Endothelial cell of umbilical vein (primary cell): ENCODE data around the gene PIK3CB. TPM values are rescaled to one million over a fixed set of nuclear protein-coding genes. Genes with fewer than 3 reads are reported as not detected.
A peak's percentile ranks its signal among the peaks of the same experiment; 100 is the strongest.

Source experiments
- BruUV-seq: library from RNA; stranded (reverse); fragments of 400-500 nt; replicated peaks from 2 replicates; lab custom pipeline; 2021; lab: Mats Ljungman, UMichigan
- CTCF ChIA-PET: fragments of 300-600, 350-600 bp; sonication (Branson Sonifier 250); formaldehyde crosslinking; loops from one replicate; lab custom pipeline; 2021; ENCODE audit warnings: antibody characterized with exemption, inconsistent platforms; lab: Charles Lee
- POLR2A ChIA-PET: fragments of 300-600, 350-600 bp; sonication (Branson Sonifier 250); formaldehyde crosslinking; loops from one replicate; lab custom pipeline; 2021; ENCODE audit warnings: antibody characterized with exemption, inconsistent platforms; lab: Charles Lee
- DNase-seq: peaks from one replicate; pipeline ENCODE4 v3.0.0-alpha.2; 2011; ENCODE audit warnings: low read depth, low spot score
- FAIRE-seq: peaks from 2 replicates; lab custom pipeline; 2011; peaks lifted over from hg19 to GRCh38; lab: Jason Lieb, UNC
- H2AFZ ChIP-seq: 2 replicates; pipeline ENCODE4 v1.6.0; 2012; ENCODE audit warnings: low read depth, low read length, control low read depth, inconsistent platforms
- H3K27ac ChIP-seq: 2 replicates; pipeline ENCODE4 v1.5.1; 2011; ENCODE audit warnings: low read depth, mild to moderate bottlenecking, control low read depth, low read length, moderate library complexity; ENCODE audit not compliant: insufficient read depth
- H3K27me3 ChIP-seq, 2 experiments: 2 replicates each; pipeline versions ENCODE4 v1.6.0 to v1.6.1; 2011; ENCODE audit warnings: low read length in 2 of 2, mixed read lengths in 1 of 2; ENCODE audit not compliant: control insufficient read depth in 2 of 2, insufficient read depth in 2 of 2
- H3K36me3 ChIP-seq, 2 experiments: 2 replicates in 1 of 2; 3 replicates in 1 of 2; pipeline ENCODE4 v1.5.1; 2011; ENCODE audit warnings: low read length in 2 of 2, mild to moderate bottlenecking in 1 of 2, moderate library complexity in 1 of 2; ENCODE audit not compliant: control insufficient read depth in 2 of 2, insufficient read depth in 2 of 2; ENCODE audit errors: extremely low read depth in 1 of 2
- H3K4me1 ChIP-seq: 3 replicates; pipeline ENCODE4 v1.5.1; 2011; ENCODE audit warnings: mild to moderate bottlenecking, low read length; ENCODE audit not compliant: control insufficient read depth, insufficient read depth; ENCODE audit errors: extremely low read depth
- H3K4me2 ChIP-seq: 2 replicates; pipeline ENCODE4 v1.6.1; 2011; ENCODE audit warnings: low read length, control low read depth, mixed read lengths; ENCODE audit not compliant: insufficient read depth
- H3K4me3 ChIP-seq, 3 experiments: fragments of 200-600 bp in 1 of 3; sonication (generic), shearing (Covaris generic) in 1 of 3; replicated peaks in 1 of 3; 2 replicates each; pipeline ENCODE4 v1.5.1; 2011 to 2016; ENCODE audit warnings: control low read depth in 3 of 3, low read length in 3 of 3, mild to moderate bottlenecking in 2 of 3, inconsistent platforms in 1 of 3, low read depth in 1 of 3, moderate library complexity in 1 of 3; ENCODE audit not compliant: insufficient read depth in 1 of 3
- H3K79me2 ChIP-seq: 2 replicates; pipeline ENCODE4 v1.6.0; 2012; ENCODE audit warnings: low read length, inconsistent platforms; ENCODE audit not compliant: control insufficient read depth, insufficient read depth
- H3K9ac ChIP-seq: replicated peaks from 2 replicates; pipeline ENCODE3; 2011; ENCODE audit warnings: low read length, control low read depth; ENCODE audit not compliant: insufficient read depth; ENCODE audit errors: extremely low read depth
- H3K9me1 ChIP-seq: replicated peaks from 3 replicates; pipeline ENCODE4 v1.6.0; 2011; ENCODE audit warnings: mild to moderate bottlenecking, low read length; ENCODE audit not compliant: control insufficient read depth, insufficient read depth; ENCODE audit errors: extremely low read depth
- H3K9me3 ChIP-seq: replicated peaks from 2 replicates; pipeline ENCODE4 v1.5.1; 2012; ENCODE audit warnings: low read length, inconsistent platforms; ENCODE audit not compliant: control insufficient read depth, insufficient read depth
- H4K20me1 ChIP-seq: replicated peaks from 2 replicates; pipeline ENCODE3; 2011; ENCODE audit warnings: mild to moderate bottlenecking, low read length; ENCODE audit not compliant: control insufficient read depth, insufficient read depth; ENCODE audit errors: extremely low read depth
- EZH2 ChIP-seq: IDR thresholded peaks from 2 replicates; pipeline ENCODE4 v1.6.1; 2012; ENCODE audit warnings: borderline replicate concordance, low read depth, mild to moderate bottlenecking, moderate library complexity, low read length, inconsistent platforms; ENCODE audit not compliant: severe bottlenecking
- FOS ChIP-seq: IDR thresholded peaks from 2 replicates; pipeline ENCODE4 v1.6.1; 2011; ENCODE audit warnings: mild to moderate bottlenecking, low read length, moderate library complexity, borderline replicate concordance; ENCODE audit not compliant: insufficient read depth
- GATA2 ChIP-seq: IDR thresholded peaks from 2 replicates; pipeline ENCODE4 v1.7.0; 2011; ENCODE audit warnings: low read depth, mild to moderate bottlenecking, moderate library complexity, mixed read lengths, low read length; ENCODE audit not compliant: insufficient read length, insufficient read depth
- JUN ChIP-seq: IDR thresholded peaks from 2 replicates; pipeline ENCODE4 v1.6.1; 2011; ENCODE audit warnings: borderline replicate concordance, low read depth; ENCODE audit not compliant: insufficient read length, insufficient read depth
- MYC ChIP-seq: IDR thresholded peaks from one replicate; pipeline ENCODE4 v1.6.1; 2011; ENCODE audit warnings: mild to moderate bottlenecking, low read depth, low read length
- POLR2A ChIP-seq: IDR thresholded peaks from 2 replicates; pipeline ENCODE4 v1.6.1; 2012; ENCODE audit warnings: low read depth, mild to moderate bottlenecking, control low read depth, low read length
- POLR2AphosphoS5 ChIP-seq: IDR thresholded peaks from 2 replicates; pipeline ENCODE4 v1.6.1; 2012; ENCODE audit warnings: low read depth, mild to moderate bottlenecking, control low read depth, low read length, moderate library complexity; ENCODE audit not compliant: insufficient read depth
- dilution Hi-C: fragments of 300-500 bp; cut with MboI; formaldehyde crosslinking; loops from one replicate; pipeline ENCODE4 v1.15.0; 2019; ENCODE audit warnings: low sequenced_read_pairs; ENCODE audit not compliant: extremely low pct_ligation_motif_present
- intact Hi-C: fragments of 100-400 bp; cut with micrococcal nuclease; formaldehyde crosslinking; loops from one replicate; pipeline ENCODE4 v1.10.0; 2022
- polyA plus RNA-seq, 4 experiments: library from polyadenylated mRNA; depleted of rRNA in 3 of 4; stranded (reverse) in 3 of 4; unstranded in 1 of 4; fragments of >200 nt; gene quantifications; 2 replicates each; pipeline versions ENCODE4 v1.2.1 to v1.2.3, GENCODE V29; 2011 to 2012; ENCODE audit warnings: missing spikeins in 1 of 4
- total RNA-seq: library from RNA; stranded (reverse); gene quantifications from 2 replicates; pipeline ENCODE4 v1.2.3, GENCODE V29; 2021
- TF ChIP-seq, protein P1 (sequence below): IDR thresholded peaks from 2 replicates; pipeline ENCODE4 v1.6.1; 2011; ENCODE audit not compliant: insufficient read depth, insufficient read length

The PIK3CB gene
- total and polyA plus RNA-seq, 2 donors (not counting 3 experiments of a cell fraction or from before 2014, with no cell fraction given) = 9.0 to 29.8 TPM

DNA sequence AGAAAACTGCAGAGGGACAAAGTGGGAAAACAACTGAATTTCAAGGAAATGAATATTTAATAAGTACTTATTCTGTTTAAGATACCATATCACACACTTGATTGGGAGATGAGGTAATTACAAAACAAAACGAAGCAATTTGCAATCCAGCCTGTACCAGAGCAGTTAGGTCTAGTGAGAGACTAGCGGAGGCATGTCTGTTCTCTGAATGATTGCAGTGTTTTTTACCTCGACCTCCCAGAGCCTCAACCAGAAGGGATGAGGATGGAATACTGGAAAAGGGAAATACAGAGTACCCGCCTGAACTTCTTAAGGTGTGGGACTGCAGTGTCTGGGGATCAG, 59.5 kb downstream of the PIK3CB start:
- H3K9me1 ChIP-seq = no peaks in the 10 kb centered on the region
- intact Hi-C loops = no loop called here
- peaks cover 17% of the 10 kb centered on the region for H3K4me1 ChIP-seq
- peaks cover 18% of the 10 kb centered on the region for H3K79me2 ChIP-seq
- ChIA-PET POLR2A (no interaction called here), CTCF (interaction anchor here (0.6 to 4.1 kb wide), 8 partner anchors 8 to 141 kb away, joined by 3 to 54 read pairs (median 4); no protein-coding TSS in a partner anchor)
- H3K4me3 ChIP-seq = no peak overlapping the region
- peak overlapping the region; percentile 28 for H3K9ac ChIP-seq
- dilution Hi-C loops = no loop called here
- no peaks in the 10 kb centered on the region for H3K36me3 ChIP-seq
- TF ChIP-seq JUN = no peak
- no peak for TF ChIP-seq FOS
- no peak for TF ChIP-seq POLR2A
- no peak for TF ChIP-seq POLR2AphosphoS5
- TF ChIP-seq MYC = no peak
- TF ChIP-seq, protein P1, sequence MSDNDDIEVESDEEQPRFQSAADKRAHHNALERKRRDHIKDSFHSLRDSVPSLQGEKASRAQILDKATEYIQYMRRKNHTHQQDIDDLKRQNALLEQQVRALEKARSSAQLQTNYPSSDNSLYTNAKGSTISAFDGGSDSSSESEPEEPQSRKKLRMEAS = no peak
- TF ChIP-seq GATA2 = no peak
- TF ChIP-seq EZH2 = no peak
- H3K27ac ChIP-seq = peak overlapping the region; percentile 63
- DNase-seq (no peak), FAIRE-seq (no peak)
- no peaks in the 10 kb centered on the region for H4K20me1 ChIP-seq
- no TSS peak for BruUV-seq
- H3K27me3 ChIP-seq = no peaks in the 10 kb centered on the region
- no peaks in the 10 kb centered on the region for H3K9me3 ChIP-seq
- no peak overlapping the region for H2AFZ ChIP-seq
- H3K4me2 ChIP-seq = no peak overlapping the region
